GM21825 (cell line): ENCODE data around the gene UBE2G1.
"Not testable (repeated sequence)": the region's sequence is repeated elsewhere in the genome, so short reads cannot be mapped to it uniquely, and the experiment has no call there.

Experiments
- ATAC-seq: cut with Tn5 transposase; IDR thresholded peaks from one replicate; pipeline ENCODE4 v1.9.1; 2021; ENCODE audit warnings: mild to moderate bottlenecking, moderate library complexity; ENCODE audit not compliant: unreplicated experiment

The UBE2G1 gene

GRCh38 chr17:4375796-4376440, 9.4 kb upstream of the UBE2G1 start:
- not testable (repeated sequence) for ATAC-seq

- peak; percentile 80 for ATAC-seq
Observed at GRCh38 chr17:4375039-4375748, 8.7 kb upstream of the UBE2G1 start.

GRCh38 chr17:4369557-4370230, 3.2 kb upstream of the UBE2G1 start:
- no peak for ATAC-seq

- no peak for ATAC-seq
Observed at GRCh38 chr17:4368341-4368740, 1.9 kb upstream of the UBE2G1 start.

- not testable (repeated sequence) for ATAC-seq
Observed at GRCh38 chr17:4367177-4367576, 702 bp upstream of the UBE2G1 start.

GRCh38 chr17:4365628-4366326, 698 bp downstream of the UBE2G1 start:
- ATAC-seq = peak; percentile 15

GRCh38 chr17:4365103-4365627, 1.3 kb downstream of the UBE2G1 start:
- ATAC-seq = peak; percentile 40

- ATAC-seq = no peak
Observed at GRCh38 chr17:4364622-4365041, 1.8 kb downstream of the UBE2G1 start.

- ATAC-seq = no peak
Observed at GRCh38 chr17:4362141-4362540, 4.3 kb downstream of the UBE2G1 start.

GRCh38 chr17:4358154-4358553, 8.3 kb downstream of the UBE2G1 start:
- ATAC-seq = peak; percentile 58

GRCh38 chr17:4357671-4358070, 8.8 kb downstream of the UBE2G1 start:
- ATAC-seq = no peak

GRCh38 chr17:4357030-4357628, 9.3 kb downstream of the UBE2G1 start:
- ATAC-seq = no peak

GRCh38 chr17:4354862-4355514, 11.5 kb downstream of the UBE2G1 start:
- ATAC-seq = no peak

GRCh38 chr17:4354206-4354605, 12.3 kb downstream of the UBE2G1 start:
- ATAC-seq = no peak

GRCh38 chr17:4350214-4350613, 16.3 kb downstream of the UBE2G1 start:
- ATAC-seq = not testable (repeated sequence)

GRCh38 chr17:4345581-4346252, 20.8 kb downstream of the UBE2G1 start:
- no peak for ATAC-seq

- no peak for ATAC-seq
Observed at GRCh38 chr17:4344926-4345325, 21.5 kb downstream of the UBE2G1 start.

- ATAC-seq = no peak
Observed at GRCh38 chr17:4342535-4342934, 23.9 kb downstream of the UBE2G1 start.

- no peak for ATAC-seq
Observed at GRCh38 chr17:4341616-4341977, 24.9 kb downstream of the UBE2G1 start.
